ENCODE results near the gene LILRA6.

GRCh38 chr19:54252243-54252642, 9.7 kb upstream of the LILRA6 start:
- TF ChIP-seq POLR2A (IDR thresholded peaks at IDR 0.05) (no peak), CTCF (IDR thresholded peaks at IDR 0.05) (no peak), EP300 (IDR thresholded peaks at IDR 0.05) (no peak)
